Neural progenitor cell (in vitro differentiated cells): ENCODE measurements around the gene PANX1. TPM values are rescaled to one million over a fixed set of nuclear protein-coding genes. Genes with fewer than 3 reads are reported as not detected.

Experiments
- DNase-seq: peaks from one replicate; pipeline ENCODE4 v3.0.0-alpha.2; 2016; ENCODE audit warnings: low spot score
- H2AFZ ChIP-seq: fragments of 200-600 bp; sonication (generic); replicated peaks from 2 replicates; pipeline ENCODE4 v1.6.1; 2016; ENCODE audit warnings: antibody characterized with exemption
- H3F3A ChIP-seq: fragments of 200-600 bp; sonication (generic); 2 replicates; pipeline ENCODE4 v1.6.1; 2016; ENCODE audit warnings: antibody characterized with exemption, low read depth
- H3K27ac ChIP-seq: fragments of 200-600 bp; sonication (generic); 2 replicates; pipeline ENCODE4 v1.5.1; 2016; ENCODE audit warnings: mild to moderate bottlenecking
- H3K27me3 ChIP-seq: fragments of 200-600 bp; sonication (generic); 2 replicates; pipeline ENCODE4 v1.6.1; 2016; ENCODE audit warnings: mild to moderate bottlenecking, moderate library complexity
- H3K36me3 ChIP-seq: fragments of 200-600 bp; sonication (generic); 2 replicates; pipeline ENCODE4 v1.5.1; 2016
- H3K4me1 ChIP-seq: fragments of 200-600 bp; sonication (generic); 2 replicates; pipeline ENCODE4 v1.6.1; 2016; ENCODE audit warnings: mixed run types
- H3K4me2 ChIP-seq: fragments of 200-600 bp; sonication (generic); 2 replicates; pipeline ENCODE4 v1.6.1; 2016
- H3K4me3 ChIP-seq: fragments of 200-600 bp; sonication (generic); 2 replicates; pipeline ENCODE4 v1.5.1; 2016
- H3K79me2 ChIP-seq: fragments of 200-600 bp; sonication (generic); 2 replicates; pipeline ENCODE4 v1.6.1; 2016; ENCODE audit warnings: low read depth
- H3K9ac ChIP-seq: fragments of 200-600 bp; sonication (generic); 2 replicates; pipeline ENCODE4 v1.6.1; 2016
- H3K9me3 ChIP-seq: fragments of 200-600 bp; sonication (generic); 2 replicates; pipeline ENCODE4 v1.5.1; 2016; ENCODE audit warnings: low read depth
- H4K20me1 ChIP-seq: fragments of 200-600 bp; sonication (generic); 2 replicates; pipeline ENCODE4 v1.6.1; 2016; ENCODE audit warnings: low read depth
- H3K27ac Mint-ChIP-seq: 3 replicates; pipeline ENCODE4 v1.8.0; 2021; ENCODE audit warnings: mixed read lengths
- H3K27me3 Mint-ChIP-seq: 2 replicates; pipeline ENCODE4 v1.8.0; 2022; ENCODE audit warnings: low read depth, mild to moderate bottlenecking, inconsistent platforms, moderate library complexity, mixed read lengths; ENCODE audit not compliant: insufficient read depth
- H3K36me3 Mint-ChIP-seq: 3 replicates; pipeline ENCODE4 v1.8.0; 2021; ENCODE audit warnings: mixed read lengths
- H3K4me1 Mint-ChIP-seq: 3 replicates; pipeline ENCODE4 v1.8.0; 2021; ENCODE audit warnings: mixed read lengths
- H3K4me3 Mint-ChIP-seq: 3 replicates; pipeline ENCODE4 v1.8.0; 2021; ENCODE audit warnings: mild to moderate bottlenecking, moderate library complexity, mixed read lengths
- H3K9me3 Mint-ChIP-seq: 3 replicates; pipeline ENCODE4 v1.8.0; 2020; ENCODE audit warnings: mixed read lengths
- CTCF ChIP-seq: fragments of 200-600 bp; sonication (generic); IDR thresholded peaks from 2 replicates; pipeline ENCODE4 v1.5.1; 2017; ENCODE audit warnings: antibody characterized with exemption, mild to moderate bottlenecking
- EZH2 ChIP-seq: fragments of 200-600 bp; sonication (generic); IDR thresholded peaks from 2 replicates; pipeline ENCODE4 v1.6.1; 2017; ENCODE audit warnings: antibody characterized with exemption, mild to moderate bottlenecking, moderate library complexity
- EZH2phosphoT487 ChIP-seq: fragments of 200-600 bp; sonication (generic); IDR thresholded peaks from 2 replicates; pipeline ENCODE4 v1.6.1; 2017; ENCODE audit warnings: antibody characterized with exemption
- total RNA-seq: library from RNA; depleted of rRNA; stranded (reverse); fragments of >200 nt; gene quantifications from 2 replicates; pipeline ENCODE4 v1.2.3, GENCODE V29; 2015; ENCODE audit warnings: low replicate concordance

Gene PANX1
- total RNA-seq, 1 donor from 2014 or later, result 26.4 TPM

GRCh38 chr11:94139416-94139815 lies 10.8 kb downstream of the PANX1 start:
- TF ChIP-seq CTCF (no peak), EZH2phosphoT487 (no peak), EZH2 (no peak)
- H3K27ac Mint-ChIP-seq, result peak overlapping the region; percentile 16

GRCh38 chr11:94140154-94140655 lies 11.6 kb downstream of the PANX1 start:
- H3K4me1 Mint-ChIP-seq, result peaks cover 40% of the 10 kb centered on the region

More at GRCh38 chr11:94139416-94139815, 10.8 kb downstream of the PANX1 start:
- peaks cover 100% of the 10 kb centered on the region for H3K79me2 ChIP-seq
- H3K4me3 Mint-ChIP-seq, result no peak overlapping the region
- H3K36me3 Mint-ChIP-seq, result peaks cover 10% of the 10 kb centered on the region
- H3K4me3 ChIP-seq, result no peak overlapping the region
- H3K9me3 ChIP-seq, result no peaks in the 10 kb centered on the region
- H3K4me2 ChIP-seq, result peak overlapping the region; percentile 44
- H3K4me1 Mint-ChIP-seq, result peaks cover 40% of the 10 kb centered on the region
- peaks cover 9% of the 10 kb centered on the region for H3K9me3 Mint-ChIP-seq
- H3K27me3 Mint-ChIP-seq, result peaks cover 4% of the 10 kb centered on the region
- no peaks in the 10 kb centered on the region for H3K27me3 ChIP-seq
- no peak overlapping the region for H2AFZ ChIP-seq
- H4K20me1 ChIP-seq, result peaks cover 67% of the 10 kb centered on the region
- H3K36me3 ChIP-seq, result no peaks in the 10 kb centered on the region
- H3F3A ChIP-seq, result peaks cover 6% of the 10 kb centered on the region
- peak; percentile 84 for DNase-seq
- no peak overlapping the region for H3K9ac ChIP-seq
- H3K4me1 ChIP-seq, result peaks cover 49% of the 10 kb centered on the region
- no peak overlapping the region for H3K27ac ChIP-seq

GRCh38 chr11:94141511-94142307 lies 13.1 kb downstream of the PANX1 start:
- Histone ChIP-seq H3K27me3 (no peaks in the 10 kb centered on the region), H3F3A (peaks cover 6% of the 10 kb centered on the region), H3K9me3 (no peaks in the 10 kb centered on the region), H4K20me1 (peaks cover 78% of the 10 kb centered on the region), H3K79me2 (peaks cover 100% of the 10 kb centered on the region), H3K4me3 (no peak overlapping the region), H3K9ac (no peak overlapping the region), H3K27ac (peak overlapping the region; percentile 22), H3K4me2 (peak overlapping the region; percentile 4), H3K36me3 (no peaks in the 10 kb centered on the region), H2AFZ (no peak overlapping the region), H3K4me1 (peaks cover 49% of the 10 kb centered on the region)
- Mint-ChIP-seq H3K27me3 (peaks cover 2% of the 10 kb centered on the region), H3K27ac (peak overlapping the region; percentile 58), H3K9me3 (peaks cover 1% of the 10 kb centered on the region), H3K4me3 (no peak overlapping the region), H3K4me1 (peaks cover 40% of the 10 kb centered on the region), H3K36me3 (peaks cover 1% of the 10 kb centered on the region)
- DNase-seq, result peak; percentile 25
- TF ChIP-seq EZH2 (no peak), EZH2phosphoT487 (no peak), CTCF (no peak)

More at GRCh38 chr11:94140154-94140655, 11.6 kb downstream of the PANX1 start:
- no peaks in the 10 kb centered on the region for H3K36me3 ChIP-seq
- no peaks in the 10 kb centered on the region for H3K27me3 ChIP-seq
- TF ChIP-seq EZH2, result no peak
- no peak for TF ChIP-seq EZH2phosphoT487
- TF ChIP-seq CTCF, result no peak
- DNase-seq, result no peak
- H3K4me3 Mint-ChIP-seq, result no peak overlapping the region
- peaks cover 100% of the 10 kb centered on the region for H3K79me2 ChIP-seq
- H4K20me1 ChIP-seq, result peaks cover 70% of the 10 kb centered on the region
- no peak overlapping the region for H2AFZ ChIP-seq
- H3K4me1 ChIP-seq, result peaks cover 49% of the 10 kb centered on the region
- no peak overlapping the region for H3K4me2 ChIP-seq
- no peak overlapping the region for H3K4me3 ChIP-seq
- H3K27ac ChIP-seq, result no peak overlapping the region
- peaks cover 9% of the 10 kb centered on the region for H3K9me3 Mint-ChIP-seq
- no peak overlapping the region for H3K27ac Mint-ChIP-seq
- peaks cover 10% of the 10 kb centered on the region for H3K36me3 Mint-ChIP-seq
- no peaks in the 10 kb centered on the region for H3K9me3 ChIP-seq
- H3K9ac ChIP-seq, result no peak overlapping the region
- peaks cover 6% of the 10 kb centered on the region for H3F3A ChIP-seq
- H3K27me3 Mint-ChIP-seq, result peaks cover 4% of the 10 kb centered on the region
